Measurements from ENCODE around the gene DRC7.

Gene DRC7

DNA sequence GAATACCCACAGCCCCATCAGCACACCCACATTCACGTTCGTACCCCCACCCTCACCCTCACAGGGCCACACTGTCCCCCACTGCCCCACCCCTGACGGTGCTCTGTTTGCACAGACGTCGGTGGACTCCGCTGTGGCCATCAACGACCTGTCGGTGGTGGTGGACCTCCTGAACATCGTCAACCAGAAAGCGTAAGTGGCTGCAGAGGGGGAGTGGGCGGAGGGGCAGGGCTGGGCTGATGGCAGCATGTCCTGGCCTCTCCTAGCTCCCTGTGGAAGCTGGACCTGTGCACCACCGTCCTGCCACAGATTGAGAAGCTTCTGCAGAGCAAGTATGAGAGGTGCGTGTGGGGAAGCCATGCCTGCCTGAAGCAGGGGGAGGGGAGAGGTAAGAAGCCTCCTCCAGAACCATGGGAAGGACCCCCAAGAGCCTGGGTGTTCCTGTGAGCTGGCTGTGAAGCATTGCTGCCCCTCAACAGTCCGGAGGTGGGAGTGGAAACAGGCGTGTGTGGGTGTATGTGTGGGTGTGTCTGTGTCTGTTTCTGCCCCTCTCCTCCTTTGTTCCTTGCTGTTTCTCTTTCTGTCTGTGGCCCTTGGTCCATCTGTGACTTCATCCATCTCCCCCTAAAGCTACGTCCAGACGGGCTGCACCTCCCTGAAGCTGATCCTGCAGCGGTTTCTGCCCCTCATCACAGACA is 61.3 kb downstream of the DRC7 start:
- Histone ChIP-seq H4K20me1 (ENCODE audit: control insufficient read depth, insufficient read depth, low read depth, low read length) (no peaks in the 10 kb centered on the region), H3K27ac (ENCODE audit: low read depth, low read length) (no peak overlapping the region), H3K27me3 (ENCODE audit: control insufficient read depth, low read length) (no peaks in the 10 kb centered on the region), H3K36me3 (ENCODE audit: control insufficient read depth, low read length) (peaks cover 12% of the 10 kb centered on the region; the same call in 1 of the 2 replicates), H3K9me3 (ENCODE audit: control insufficient read depth, insufficient read depth, low read length) (no peaks in the 10 kb centered on the region), H3K4me3 (ENCODE audit: low read length) (no peak overlapping the region), H3F3A (ENCODE audit: control insufficient read depth, insufficient read depth) (no peaks in the 10 kb centered on the region), H3K4me1 (ENCODE audit: control insufficient read depth, low read length) (no peaks in the 10 kb centered on the region), H3K4me2 (ENCODE audit: low read length) (no peak overlapping the region), H3K9me2 (replicated peaks; ENCODE audit: control insufficient read depth, low read length) (no peaks in the 10 kb centered on the region), H3K79me2 (ENCODE audit: control insufficient read depth, low read length) (no peaks in the 10 kb centered on the region)
- TF ChIP-seq EZH2phosphoT487 (IDR thresholded peaks at IDR 0.05; ENCODE audit: borderline replicate concordance, low read length), result no peak
- TF ChIP-seq, protein P1, sequence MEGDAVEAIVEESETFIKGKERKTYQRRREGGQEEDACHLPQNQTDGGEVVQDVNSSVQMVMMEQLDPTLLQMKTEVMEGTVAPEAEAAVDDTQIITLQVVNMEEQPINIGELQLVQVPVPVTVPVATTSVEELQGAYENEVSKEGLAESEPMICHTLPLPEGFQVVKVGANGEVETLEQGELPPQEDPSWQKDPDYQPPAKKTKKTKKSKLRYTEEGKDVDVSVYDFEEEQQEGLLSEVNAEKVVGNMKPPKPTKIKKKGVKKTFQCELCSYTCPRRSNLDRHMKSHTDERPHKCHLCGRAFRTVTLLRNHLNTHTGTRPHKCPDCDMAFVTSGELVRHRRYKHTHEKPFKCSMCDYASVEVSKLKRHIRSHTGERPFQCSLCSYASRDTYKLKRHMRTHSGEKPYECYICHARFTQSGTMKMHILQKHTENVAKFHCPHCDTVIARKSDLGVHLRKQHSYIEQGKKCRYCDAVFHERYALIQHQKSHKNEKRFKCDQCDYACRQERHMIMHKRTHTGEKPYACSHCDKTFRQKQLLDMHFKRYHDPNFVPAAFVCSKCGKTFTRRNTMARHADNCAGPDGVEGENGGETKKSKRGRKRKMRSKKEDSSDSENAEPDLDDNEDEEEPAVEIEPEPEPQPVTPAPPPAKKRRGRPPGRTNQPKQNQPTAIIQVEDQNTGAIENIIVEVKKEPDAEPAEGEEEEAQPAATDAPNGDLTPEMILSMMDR (IDR thresholded peaks at IDR 0.05; ENCODE audit: low read depth, low read length, poor library complexity, severe bottlenecking), result no peak

DNA sequence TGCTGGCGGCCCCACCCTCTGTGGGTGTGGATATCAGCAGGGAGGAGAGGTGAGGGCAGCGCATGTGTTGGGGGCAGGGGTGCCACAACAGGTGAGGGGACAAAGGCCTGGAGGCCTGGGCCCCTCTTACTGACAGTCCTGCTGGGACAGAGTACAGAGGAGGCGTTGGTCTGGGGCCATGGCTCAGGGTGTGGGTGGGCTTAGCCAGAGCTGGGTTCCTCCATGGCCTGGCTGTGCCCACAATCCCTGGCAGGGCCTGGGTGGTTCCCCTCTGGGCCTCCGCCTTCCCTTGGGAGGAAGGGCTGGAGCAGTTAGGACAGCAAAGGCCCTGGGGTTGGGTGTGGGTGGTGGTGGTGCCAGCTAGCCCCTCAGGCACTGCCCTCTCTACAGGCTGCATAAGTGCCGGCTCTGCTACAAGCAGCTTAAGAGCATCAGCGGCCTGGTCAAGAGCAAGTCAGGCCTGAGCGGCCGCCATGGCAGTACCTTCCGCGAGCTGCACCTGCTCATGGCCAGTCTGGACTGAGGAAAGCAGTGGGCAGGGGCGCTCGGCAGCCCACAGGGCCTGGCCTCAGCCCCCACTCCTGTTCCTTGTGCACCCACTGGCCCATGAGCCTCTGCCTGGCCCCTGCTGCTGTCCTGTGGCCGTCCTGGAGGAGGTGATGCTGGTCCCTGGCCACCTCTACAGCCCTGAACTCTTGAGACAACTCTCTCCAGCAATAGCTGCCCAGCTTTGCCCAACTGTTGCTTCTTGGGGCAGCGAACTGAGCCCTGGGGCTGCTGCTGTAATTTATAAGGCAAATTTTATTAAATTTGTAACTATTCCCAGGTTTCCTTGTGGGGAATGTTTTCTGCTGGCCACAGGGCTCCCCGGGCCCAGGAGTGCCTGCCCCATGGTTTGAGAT is 62.1 kb downstream of the DRC7 start:
- H3K4me2 ChIP-seq (ENCODE audit: low read length), result no peak overlapping the region
- no peaks in the 10 kb centered on the region for H3K27me3 ChIP-seq (ENCODE audit: control insufficient read depth, low read length)
- no peak overlapping the region for H3K27ac ChIP-seq (ENCODE audit: low read depth, low read length)
- no peaks in the 10 kb centered on the region for H3K9me3 ChIP-seq (ENCODE audit: control insufficient read depth, insufficient read depth, low read length)
- no peaks in the 10 kb centered on the region for H4K20me1 ChIP-seq (ENCODE audit: control insufficient read depth, insufficient read depth, low read depth, low read length)
- TF ChIP-seq, protein P1 (IDR thresholded peaks at IDR 0.05; ENCODE audit: low read depth, low read length, poor library complexity, severe bottlenecking), result no peak
- TF ChIP-seq EZH2phosphoT487 (IDR thresholded peaks at IDR 0.05; ENCODE audit: borderline replicate concordance, low read length), result no peak
- H3K79me2 ChIP-seq (ENCODE audit: control insufficient read depth, low read length), result no peaks in the 10 kb centered on the region
- no peaks in the 10 kb centered on the region for H3K4me1 ChIP-seq (ENCODE audit: control insufficient read depth, low read length)
- no peak overlapping the region for H3K4me3 ChIP-seq (ENCODE audit: low read length)
- H3F3A ChIP-seq (ENCODE audit: control insufficient read depth, insufficient read depth), result no peaks in the 10 kb centered on the region
- H3K36me3 ChIP-seq (ENCODE audit: control insufficient read depth, low read length), result peaks cover 9% of the 10 kb centered on the region; the same call in 1 of the 2 replicates
- no peaks in the 10 kb centered on the region for H3K9me2 ChIP-seq (replicated peaks; ENCODE audit: control insufficient read depth, low read length)

DNA sequence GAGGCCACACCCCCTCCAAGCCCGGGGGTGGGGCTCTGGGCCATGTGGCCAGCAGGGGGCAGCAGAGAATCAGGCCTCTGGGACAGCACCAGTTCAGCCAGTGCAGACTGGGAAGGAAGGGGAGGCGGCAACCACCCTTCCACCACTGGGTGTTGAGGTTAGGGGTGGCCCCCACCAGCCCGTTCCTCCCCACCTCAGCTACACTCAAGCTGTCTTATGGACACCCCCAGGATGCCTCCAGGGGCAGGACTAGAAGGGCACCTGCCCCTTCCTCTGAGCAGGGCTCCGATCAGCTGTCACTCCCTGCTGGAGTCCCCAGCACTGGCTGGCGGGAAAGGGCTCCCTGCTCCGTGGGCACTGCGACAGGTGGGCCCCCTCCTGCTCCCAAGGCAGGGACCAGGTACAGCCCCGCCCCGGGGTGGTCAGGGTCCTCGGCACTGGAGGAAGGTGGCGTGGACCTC is 62.8 kb downstream of the DRC7 start:
- Histone ChIP-seq H3K4me2 (ENCODE audit: low read length) (no peak overlapping the region), H3F3A (ENCODE audit: control insufficient read depth, insufficient read depth) (no peaks in the 10 kb centered on the region), H4K20me1 (ENCODE audit: control insufficient read depth, insufficient read depth, low read depth, low read length) (no peaks in the 10 kb centered on the region), H3K9me2 (replicated peaks; ENCODE audit: control insufficient read depth, low read length) (no peaks in the 10 kb centered on the region), H3K4me1 (ENCODE audit: control insufficient read depth, low read length) (no peaks in the 10 kb centered on the region), H3K27me3 (ENCODE audit: control insufficient read depth, low read length) (no peaks in the 10 kb centered on the region), H3K79me2 (ENCODE audit: control insufficient read depth, low read length) (no peaks in the 10 kb centered on the region), H3K4me3 (ENCODE audit: low read length) (no peak overlapping the region), H3K36me3 (ENCODE audit: control insufficient read depth, low read length) (peaks cover 9% of the 10 kb centered on the region; the same call in 1 of the 2 replicates), H3K9me3 (ENCODE audit: control insufficient read depth, insufficient read depth, low read length) (no peaks in the 10 kb centered on the region), H3K27ac (ENCODE audit: low read depth, low read length) (no peak overlapping the region)
- no peak for TF ChIP-seq EZH2phosphoT487 (IDR thresholded peaks at IDR 0.05; ENCODE audit: borderline replicate concordance, low read length)
- TF ChIP-seq, protein P1 (IDR thresholded peaks at IDR 0.05; ENCODE audit: low read depth, low read length, poor library complexity, severe bottlenecking), result peak; percentile 94

All from DOHH2 (cell line).